H1 (cell line): Measurements from ENCODE around the gene SSPN. TPM values are rescaled to one million over a fixed set of nuclear protein-coding genes. Genes with fewer than 3 reads are reported as not detected.

Experiments
- CTCF ChIA-PET: fragments of 300-600 bp; sonication (Branson Sonifier 250); formaldehyde crosslinking; loops from one replicate; lab custom pipeline; 2021; ENCODE audit not compliant: partially characterized antibody; lab: Charles Lee
- POLR2A ChIA-PET: fragments of 300-600 bp; sonication (Branson Sonifier 250); formaldehyde crosslinking; loops from one replicate; lab custom pipeline; 2021; ENCODE audit warnings: inconsistent platforms; ENCODE audit not compliant: partially characterized antibody; lab: Charles Lee
- DNase-seq, 2 experiments: peaks; one replicate each; pipeline versions ENCODE4 v3.0.0 to v3.0.0-alpha.2; 2010 to 2022; ENCODE audit warnings: low spot score in 2 of 2, low read depth in 1 of 2, mixed read lengths in 1 of 2
- FAIRE-seq: peaks from 2 replicates; lab custom pipeline; 2011; peaks lifted over from hg19 to GRCh38; lab: Jason Lieb, UNC
- H2AFZ ChIP-seq: 2 replicates; pipeline ENCODE4 v1.8.1; 2012; ENCODE audit warnings: low read length, inconsistent platforms
- H2AK5ac ChIP-seq: 2 replicates; pipeline ENCODE4 v1.6.1; 2013; ENCODE audit warnings: low read depth, low read length
- H2BK120ac ChIP-seq: replicated peaks from 2 replicates; pipeline ENCODE3; 2013; ENCODE audit warnings: low read depth, low read length, inconsistent platforms
- H2BK12ac ChIP-seq: 2 replicates; pipeline ENCODE4 v1.6.1; 2013; ENCODE audit warnings: low read depth, low read length
- H2BK15ac ChIP-seq: 2 replicates; pipeline ENCODE4 v1.6.1; 2013; ENCODE audit warnings: low read length
- H2BK20ac ChIP-seq: 2 replicates; pipeline ENCODE4 v1.6.1; 2013; ENCODE audit warnings: low read length
- H2BK5ac ChIP-seq: 2 replicates; pipeline ENCODE4 v1.6.1; 2013; ENCODE audit warnings: low read depth, low read length
- H3K14ac ChIP-seq: 2 replicates; pipeline ENCODE4 v1.6.1; 2013; ENCODE audit warnings: inconsistent platforms; ENCODE audit not compliant: insufficient read length
- H3K18ac ChIP-seq: 2 replicates; pipeline ENCODE4 v1.6.1; 2013; ENCODE audit warnings: low read length; ENCODE audit errors: extremely low read depth
- H3K23ac ChIP-seq: 2 replicates; pipeline ENCODE4 v1.6.1; 2013; ENCODE audit warnings: inconsistent platforms; ENCODE audit not compliant: insufficient read length
- H3K23me2 ChIP-seq: 2 replicates; pipeline ENCODE4 v1.6.1; 2013; ENCODE audit warnings: low read depth, low read length
- H3K27ac ChIP-seq: 2 replicates; pipeline ENCODE4 v1.6.1; 2011; ENCODE audit warnings: low read depth, low read length, inconsistent platforms
- H3K27me3 ChIP-seq, 4 experiments: replicated peaks in 1 of 4; 1 replicate in 1 of 4; 2 replicates in 3 of 4; pipeline versions ENCODE4 v1.6.1 to v1.8.1; 2011 to 2013; ENCODE audit warnings: low read length in 3 of 4, mild to moderate bottlenecking in 3 of 4, inconsistent platforms in 2 of 4, mixed read lengths in 2 of 4, moderate library complexity in 1 of 4; ENCODE audit not compliant: control insufficient read depth in 3 of 4, insufficient read depth in 3 of 4; ENCODE audit errors: extremely low read depth in 1 of 4
- H3K36me3 ChIP-seq, 4 experiments: 2 replicates each; pipeline versions ENCODE4 v1.6.1 to v1.8.1; 2011 to 2013; ENCODE audit warnings: mild to moderate bottlenecking in 4 of 4, low read length in 3 of 4, moderate library complexity in 2 of 4, control low read depth in 1 of 4, inconsistent platforms in 1 of 4; ENCODE audit not compliant: insufficient read depth in 4 of 4, control insufficient read depth in 2 of 4
- H3K4ac ChIP-seq: replicated peaks from 2 replicates; pipeline ENCODE3; 2013; ENCODE audit warnings: low read length, low read depth, mixed read lengths, inconsistent platforms; ENCODE audit not compliant: insufficient read length
- H3K4me1 ChIP-seq, 4 experiments: replicated peaks in 1 of 4; 1 replicate in 1 of 4; 2 replicates in 3 of 4; pipeline versions ENCODE4 v1.6.1 to v1.8.1; 2011 to 2013; ENCODE audit warnings: low read length in 3 of 4, inconsistent platforms in 2 of 4, mixed read lengths in 1 of 4; ENCODE audit not compliant: insufficient read depth in 4 of 4, control insufficient read depth in 3 of 4
- H3K4me2 ChIP-seq, 2 experiments: 2 replicates each; pipeline versions ENCODE4 v1.6.1 to v1.8.1; 2011 to 2013; ENCODE audit warnings: low read depth in 2 of 2, low read length in 2 of 2, control low read depth in 1 of 2, inconsistent platforms in 1 of 2, mild to moderate bottlenecking in 1 of 2; ENCODE audit not compliant: insufficient read depth in 1 of 2
- H3K4me3 ChIP-seq, 4 experiments: fragments of 200-600, 300-600 bp in 1 of 4; sonication (generic), shearing (Covaris generic), sonication (Bioruptor Twin) in 1 of 4; 2 replicates each; pipeline versions ENCODE4 v1.5.1 to v1.8.1; 2011 to 2016; ENCODE audit warnings: low read length in 4 of 4, low read depth in 3 of 4, control low read depth in 2 of 4, inconsistent platforms in 2 of 4, mild to moderate bottlenecking in 2 of 4, mixed read lengths in 1 of 4, moderate library complexity in 1 of 4; ENCODE audit not compliant: insufficient read depth in 2 of 4; ENCODE audit errors: extremely low read depth in 1 of 4
- H3K56ac ChIP-seq: replicated peaks from 2 replicates; pipeline ENCODE3; 2013; ENCODE audit warnings: low read depth, mild to moderate bottlenecking, mixed read lengths, low read length, inconsistent platforms; ENCODE audit not compliant: insufficient read length
- H3K79me1 ChIP-seq: 2 replicates; pipeline ENCODE4 v1.6.1; 2013; ENCODE audit warnings: low read depth, low read length, control low read depth
- H3K79me2 ChIP-seq, 2 experiments: 2 replicates each; pipeline versions ENCODE4 v1.6.1 to v1.8.1; 2012 to 2013; ENCODE audit warnings: low read length in 2 of 2, mild to moderate bottlenecking in 2 of 2, inconsistent platforms in 1 of 2; ENCODE audit not compliant: insufficient read depth in 2 of 2, control insufficient read depth in 1 of 2
- H3K9ac ChIP-seq, 4 experiments: replicated peaks in 1 of 4; 1 replicate in 1 of 4; 2 replicates in 3 of 4; pipeline versions ENCODE4 v1.6.1 to v1.8.1; 2011 to 2013; ENCODE audit warnings: low read depth in 3 of 4, low read length in 3 of 4, control low read depth in 2 of 4, mild to moderate bottlenecking in 2 of 4, moderate library complexity in 2 of 4, inconsistent platforms in 1 of 4; ENCODE audit errors: extremely low read depth in 1 of 4
- H3K9me3 ChIP-seq, 2 experiments: 2 replicates each; pipeline versions ENCODE4 v1.6.1 to v1.8.1; 2012 to 2013; ENCODE audit warnings: mild to moderate bottlenecking in 2 of 2, moderate library complexity in 2 of 2, control low read depth in 1 of 2, inconsistent platforms in 1 of 2, low read depth in 1 of 2, low read length in 1 of 2, mixed read lengths in 1 of 2; ENCODE audit not compliant: insufficient read depth in 2 of 2
- H4K20me1 ChIP-seq, 2 experiments: replicated peaks in 1 of 2; 2 replicates each; pipeline versions ENCODE3 to v1.8.1; 2011 to 2013; ENCODE audit warnings: inconsistent platforms in 2 of 2, low read length in 2 of 2, mild to moderate bottlenecking in 1 of 2; ENCODE audit not compliant: insufficient read depth in 2 of 2, control insufficient read depth in 1 of 2
- H4K5ac ChIP-seq: 2 replicates; pipeline ENCODE4 v1.6.1; 2013; ENCODE audit warnings: low read length, low read depth, mixed read lengths, inconsistent platforms; ENCODE audit not compliant: insufficient read length
- H4K8ac ChIP-seq: 2 replicates; pipeline ENCODE4 v1.8.0; 2013; ENCODE audit warnings: mild to moderate bottlenecking, moderate library complexity, low read length, inconsistent platforms; ENCODE audit not compliant: insufficient read depth; ENCODE audit errors: extremely low read depth
- H4K91ac ChIP-seq: replicated peaks from 2 replicates; pipeline ENCODE3; 2013; ENCODE audit warnings: low read length, mixed read lengths, inconsistent platforms; ENCODE audit not compliant: insufficient read length
- BACH1 ChIP-seq: IDR thresholded peaks from 2 replicates; pipeline ENCODE4 v1.6.1; 2012; ENCODE audit warnings: low read length, improper control_type of control experiment
- CTBP2 ChIP-seq: IDR thresholded peaks from 2 replicates; pipeline ENCODE4 v1.7.0; 2011; ENCODE audit warnings: borderline replicate concordance, mild to moderate bottlenecking, moderate library complexity, mixed read lengths, low read length; ENCODE audit not compliant: insufficient read depth, insufficient read length
- EGR1 ChIP-seq: IDR thresholded peaks from 2 replicates; pipeline ENCODE4 v1.6.1; 2011; ENCODE audit warnings: low read depth, low read length, borderline replicate concordance
- KDM5A ChIP-seq: fragments of 200-600 bp; IDR thresholded peaks from 2 replicates; pipeline ENCODE4 v1.7.1; 2012; ENCODE audit warnings: mild to moderate bottlenecking, low read length, inconsistent platforms, mixed read lengths
- SIX5 ChIP-seq: IDR thresholded peaks from 2 replicates; pipeline ENCODE4 v1.6.1; 2011; ENCODE audit warnings: mild to moderate bottlenecking, low read depth, low read length
- SP4 ChIP-seq: IDR thresholded peaks from 2 replicates; pipeline ENCODE4 v1.6.1; 2012; ENCODE audit warnings: low read length, inconsistent platforms
- SRF ChIP-seq: IDR thresholded peaks from 2 replicates; pipeline ENCODE4 v1.6.1; 2011; ENCODE audit warnings: mild to moderate bottlenecking, low read depth, low read length, moderate library complexity
- SUZ12 ChIP-seq: fragments of 200-600 bp; sonication (generic); IDR thresholded peaks from 2 replicates; pipeline ENCODE4 v1.6.1; 2012; ENCODE audit warnings: mild to moderate bottlenecking, inconsistent platforms, low read length, moderate library complexity, mixed read lengths
- TAF1 ChIP-seq: IDR thresholded peaks from 2 replicates; pipeline ENCODE4 v1.6.1; 2011; ENCODE audit warnings: mild to moderate bottlenecking, low read depth, low read length
- ZNF274 ChIP-seq: IDR thresholded peaks from 2 replicates; pipeline ENCODE4 v1.7.0; 2012; ENCODE audit warnings: low read length, borderline replicate concordance; ENCODE audit errors: extremely low read depth
- WGBS, 2 experiments: shearing (Covaris generic) in 1 of 2; methylation state at CpG; one replicate each; pipeline versions ENCODE4 v1.1.6 to v1.1.7; 2013 to 2015; ENCODE audit warnings: low lambda C conversion rate in 2 of 2, mixed read lengths in 2 of 2, inconsistent platforms in 1 of 2, low coverage in 1 of 2, missing lambda C conversion rate in 1 of 2; ENCODE audit not compliant: insufficient replicate concordance in 2 of 2, insufficient coverage in 1 of 2, insufficient read length in 1 of 2; ENCODE audit errors: extremely low coverage in 1 of 2, missing lambda C conversion rate in 1 of 2; 5-methylcytosine and 5-hydroxymethylcytosine counted together
- polyA plus RNA-seq, 7 experiments: library from polyadenylated mRNA; depleted of rRNA in 3 of 7; stranded (reverse) in 5 of 7; unstranded in 2 of 7; fragments of >200 nt in 5 of 7; fragments of 200-250 nt in 2 of 7; gene quantifications; 1 replicate in 5 of 7; 2 replicates in 1 of 7; 4 replicates in 1 of 7; pipeline versions ENCODE4 v1.2.1 to v1.2.3, GENCODE V29; 2011 to 2013; ENCODE audit warnings: missing spikeins in 2 of 7, mixed read lengths in 2 of 7
- total RNA-seq: library from RNA; stranded (reverse); fragmentation: NEBNext Ultra II Directional; extraction: Animal tissue kit (Norgen Biotek cat#: 25700); gene quantifications from 2 replicates; pipeline ENCODE4 v1.2.1, GENCODE V29; 2021
- TF ChIP-seq, protein P1 (sequence below), 3 experiments: IDR thresholded peaks; 1 replicate in 2 of 3; 2 replicates in 1 of 3; pipeline versions ENCODE4 v1.5.1 to v1.6.1; 2011; ENCODE audit warnings: low read length in 3 of 3, mild to moderate bottlenecking in 3 of 3, inconsistent platforms in 2 of 3, low read depth in 1 of 3, moderate library complexity in 1 of 3; ENCODE audit not compliant: insufficient read depth in 1 of 3; ENCODE audit errors: control extremely low read depth in 1 of 3
- TF ChIP-seq, protein P2 (sequence below): IDR thresholded peaks from 2 replicates; pipeline ENCODE4 v1.6.1; 2011; ENCODE audit warnings: low read depth, mild to moderate bottlenecking, low read length; ENCODE audit not compliant: insufficient read depth

Gene SSPN
- total and polyA plus RNA-seq, 2 of the 8 experiments (the other 6 are each of a cell fraction or from before 2014, with no cell fraction given) = 0.86 to 1.8 TPM

DNA sequence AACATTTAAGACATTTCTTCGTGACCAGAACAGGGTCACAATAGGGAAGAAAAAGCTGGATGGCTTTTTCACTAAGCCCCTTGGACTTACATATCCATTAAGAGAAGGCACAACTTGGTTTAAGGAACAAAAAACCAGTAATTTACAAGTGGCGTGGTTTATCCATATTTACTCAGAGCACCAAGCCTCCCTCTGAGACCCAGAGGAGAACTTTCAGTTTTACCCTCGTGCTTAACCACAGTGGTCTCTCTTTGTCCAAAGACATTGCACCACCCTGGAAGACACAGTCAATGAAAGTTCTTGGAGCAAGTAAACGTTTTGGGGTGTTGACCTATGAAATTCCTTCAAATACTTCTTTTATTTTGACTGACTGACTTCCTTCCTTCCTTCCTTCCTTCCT is 52.5 kb downstream of the SSPN start:
- Histone ChIP-seq H3K27me3 (no peaks in the 10 kb centered on the region), H3K9me3 (peaks cover 5 to 10% of the 10 kb centered on the region in 2 experiments; a peak in 2 of 4 replicates), H4K5ac (no peak overlapping the region), H4K20me1 (no peaks in the 10 kb centered on the region), H4K8ac (no peak overlapping the region), H2BK5ac (no peak overlapping the region), H2AK5ac (no peak overlapping the region), H3K18ac (no peak overlapping the region), H3K79me2 (no peaks in the 10 kb centered on the region), H3K4me2 (no peak overlapping the region), H3K56ac (no peak overlapping the region), H2BK12ac (no peak overlapping the region), H2AFZ (no peak overlapping the region), H2BK120ac (no peak overlapping the region), H3K79me1 (no peaks in the 10 kb centered on the region), H3K4me3 (no peak overlapping the region), H3K27ac (no peak overlapping the region), H3K4ac (no peak overlapping the region), H3K9ac (no peak overlapping the region), H3K14ac (no peak overlapping the region), H2BK20ac (no peak overlapping the region), H3K36me3 (no peaks in the 10 kb centered on the region), H3K23me2 (no peaks in the 10 kb centered on the region; the same call in 1 of the 2 replicates), H2BK15ac (no peak overlapping the region), H3K4me1 (no peaks in the 10 kb centered on the region), H4K91ac (no peak overlapping the region), H3K23ac (no peak overlapping the region)
- ChIA-PET POLR2A (no interaction called here), CTCF (no interaction called here)
- DNase-seq (no peak), FAIRE-seq (no peak)
- WGBS, 2 experiments = 89% methylated on average over 4 of the region's 4 CpGs; no CpG with 5 or more reads in 1 of the 2 experiments
- TF ChIP-seq ZNF274 (no peak), EGR1 (no peak), CTBP2 (no peak), BACH1 (no peak), SIX5 (no peak), SP4 (no peak), SUZ12 (no peak), KDM5A (no peak), SRF (no peak), TAF1 (no peak)
- TF ChIP-seq, protein P1, sequence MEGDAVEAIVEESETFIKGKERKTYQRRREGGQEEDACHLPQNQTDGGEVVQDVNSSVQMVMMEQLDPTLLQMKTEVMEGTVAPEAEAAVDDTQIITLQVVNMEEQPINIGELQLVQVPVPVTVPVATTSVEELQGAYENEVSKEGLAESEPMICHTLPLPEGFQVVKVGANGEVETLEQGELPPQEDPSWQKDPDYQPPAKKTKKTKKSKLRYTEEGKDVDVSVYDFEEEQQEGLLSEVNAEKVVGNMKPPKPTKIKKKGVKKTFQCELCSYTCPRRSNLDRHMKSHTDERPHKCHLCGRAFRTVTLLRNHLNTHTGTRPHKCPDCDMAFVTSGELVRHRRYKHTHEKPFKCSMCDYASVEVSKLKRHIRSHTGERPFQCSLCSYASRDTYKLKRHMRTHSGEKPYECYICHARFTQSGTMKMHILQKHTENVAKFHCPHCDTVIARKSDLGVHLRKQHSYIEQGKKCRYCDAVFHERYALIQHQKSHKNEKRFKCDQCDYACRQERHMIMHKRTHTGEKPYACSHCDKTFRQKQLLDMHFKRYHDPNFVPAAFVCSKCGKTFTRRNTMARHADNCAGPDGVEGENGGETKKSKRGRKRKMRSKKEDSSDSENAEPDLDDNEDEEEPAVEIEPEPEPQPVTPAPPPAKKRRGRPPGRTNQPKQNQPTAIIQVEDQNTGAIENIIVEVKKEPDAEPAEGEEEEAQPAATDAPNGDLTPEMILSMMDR (IDR thresholded peaks at IDR 0.05; ENCODE audit: control extremely low read depth in 1 of 3, insufficient read depth in 1 of 3, low read depth in 1 of 3, low read length in 3 of 3) = no peak
- TF ChIP-seq, protein P2, sequence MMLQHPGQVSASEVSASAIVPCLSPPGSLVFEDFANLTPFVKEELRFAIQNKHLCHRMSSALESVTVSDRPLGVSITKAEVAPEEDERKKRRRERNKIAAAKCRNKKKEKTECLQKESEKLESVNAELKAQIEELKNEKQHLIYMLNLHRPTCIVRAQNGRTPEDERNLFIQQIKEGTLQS = no peak
